Posterior vena cava (tissue), 2 donors: ENCODE results near the gene C1QTNF5. TPM values are rescaled to one million over a fixed set of nuclear protein-coding genes. Genes with fewer than 3 reads are reported as not detected.

Experiments
- DNase-seq: peaks from one replicate; pipeline ENCODE4 v3.0.0-alpha.2; 2020; ENCODE audit warnings: low spot score
- intact Hi-C, 2 donors: fragments of 100-400 bp; cut with DNase I; formaldehyde crosslinking; loops; one replicate each; pipeline versions ENCODE4 v1.14.1 to v1.14.2; 2022 to 2023
- total RNA-seq, 2 donors: library from RNA; stranded (reverse); fragmentation: NEBNext Ultra II Directional; extraction: Animal tissue kit (Norgen Biotek cat#: 25700); gene quantifications; one replicate each; pipeline ENCODE4 v1.2.1, GENCODE V29; 2021
- donor health status: DM: yes; HTN: yes; CAD: no.
- donor health status: DM: yes; HTN: yes; CAD: no.

C1QTNF5 gene
- total RNA-seq, 2 donors from 2014 or later = 57.7 to 63.0 TPM

DNA sequence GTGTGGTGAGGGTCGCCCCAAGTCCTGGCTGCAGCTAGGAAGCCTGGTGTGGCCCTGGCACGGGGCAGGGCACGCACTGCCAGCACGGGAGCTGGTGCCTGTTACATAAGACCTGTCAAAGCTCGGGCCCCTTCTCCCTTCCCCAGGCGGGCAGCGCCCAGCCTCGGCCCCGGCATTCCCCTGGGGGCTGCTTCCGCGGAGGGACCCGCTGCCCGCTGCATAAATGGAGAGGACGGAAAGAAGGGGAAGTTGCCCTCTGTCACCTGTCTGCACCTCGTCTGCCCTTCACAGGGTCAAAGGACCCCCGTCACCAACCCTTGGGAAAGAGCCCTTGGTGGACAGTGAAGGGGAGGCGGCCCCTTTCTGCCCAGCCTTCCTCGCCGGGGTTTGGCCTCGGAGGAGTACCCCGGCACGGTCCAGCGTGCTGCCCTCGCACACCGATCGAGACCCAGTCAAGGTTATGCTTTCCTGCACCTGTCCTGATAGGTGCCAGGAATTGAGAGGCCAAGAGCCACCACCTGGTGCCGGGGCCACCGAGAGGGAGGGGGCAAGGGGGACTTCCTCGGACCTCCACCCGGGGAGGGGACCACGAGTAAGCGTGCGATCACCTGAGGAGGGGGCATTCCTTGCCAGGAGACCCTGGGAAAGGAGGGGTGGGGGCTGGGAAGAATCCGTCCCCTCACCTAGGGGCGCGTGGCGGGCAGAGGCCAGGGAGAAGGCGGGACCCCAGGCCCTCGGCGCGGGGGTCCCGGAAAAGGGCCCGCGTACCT lies 22.6 kb upstream of the C1QTNF5 start:
- no peak for DNase-seq
- intact Hi-C loops = no loop called here

DNA sequence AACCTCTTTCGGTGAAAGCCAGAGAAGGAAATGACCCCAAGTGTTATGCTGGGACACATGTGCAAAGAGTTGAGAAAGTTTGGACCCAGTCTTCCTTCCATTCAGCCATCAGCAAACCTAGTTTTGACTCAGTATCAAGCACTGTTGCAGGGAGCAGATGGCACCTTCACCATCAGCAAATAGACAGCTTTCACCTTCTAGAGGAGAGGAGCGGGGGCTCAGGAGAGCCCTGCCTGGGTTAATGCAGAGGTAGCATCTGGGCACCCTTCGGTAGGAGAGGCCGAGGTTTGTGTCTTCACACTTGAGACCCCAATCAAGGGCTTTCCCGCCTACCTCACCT lies 22.0 kb upstream of the C1QTNF5 start:
- no peak for DNase-seq
- intact Hi-C loops = no loop called here

DNA sequence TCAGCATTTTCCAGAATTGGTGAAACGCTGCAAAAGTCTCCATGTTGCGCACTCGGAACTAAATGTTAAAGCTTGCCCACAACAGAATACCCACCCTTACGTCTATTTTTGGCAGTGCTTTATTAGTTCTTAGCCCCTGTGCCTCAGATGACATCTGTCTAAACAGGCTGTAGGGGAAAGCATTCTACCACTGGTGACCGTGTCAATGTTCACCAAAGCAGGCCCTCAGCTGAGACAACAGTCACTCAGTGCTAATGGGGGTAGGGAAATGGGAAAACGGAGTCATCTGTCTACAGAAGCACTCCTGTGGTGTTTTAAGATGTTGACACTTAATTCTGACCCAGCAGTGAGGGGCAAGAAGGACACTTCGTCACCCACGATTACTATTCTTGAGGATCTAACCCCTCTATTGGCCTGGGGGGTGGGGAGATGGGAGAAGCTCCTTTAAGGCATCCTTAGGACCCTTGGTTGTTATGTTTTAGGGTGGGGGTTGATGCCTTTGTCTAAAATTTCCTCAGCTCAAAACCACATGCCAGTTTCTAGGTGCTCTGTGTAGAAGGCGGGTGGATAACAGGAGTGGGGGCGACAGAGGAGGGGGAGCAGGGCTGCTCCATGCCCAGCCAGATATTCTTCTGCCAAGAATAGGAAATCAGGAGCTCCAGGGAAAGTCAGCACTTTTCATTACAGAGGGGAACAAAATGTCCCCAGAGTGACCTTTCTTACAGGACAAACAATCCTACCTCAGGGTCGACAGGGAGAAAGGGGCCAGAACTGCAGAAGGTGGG lies 21.4 kb upstream of the C1QTNF5 start:
- intact Hi-C loops = no loop called here

DNA sequence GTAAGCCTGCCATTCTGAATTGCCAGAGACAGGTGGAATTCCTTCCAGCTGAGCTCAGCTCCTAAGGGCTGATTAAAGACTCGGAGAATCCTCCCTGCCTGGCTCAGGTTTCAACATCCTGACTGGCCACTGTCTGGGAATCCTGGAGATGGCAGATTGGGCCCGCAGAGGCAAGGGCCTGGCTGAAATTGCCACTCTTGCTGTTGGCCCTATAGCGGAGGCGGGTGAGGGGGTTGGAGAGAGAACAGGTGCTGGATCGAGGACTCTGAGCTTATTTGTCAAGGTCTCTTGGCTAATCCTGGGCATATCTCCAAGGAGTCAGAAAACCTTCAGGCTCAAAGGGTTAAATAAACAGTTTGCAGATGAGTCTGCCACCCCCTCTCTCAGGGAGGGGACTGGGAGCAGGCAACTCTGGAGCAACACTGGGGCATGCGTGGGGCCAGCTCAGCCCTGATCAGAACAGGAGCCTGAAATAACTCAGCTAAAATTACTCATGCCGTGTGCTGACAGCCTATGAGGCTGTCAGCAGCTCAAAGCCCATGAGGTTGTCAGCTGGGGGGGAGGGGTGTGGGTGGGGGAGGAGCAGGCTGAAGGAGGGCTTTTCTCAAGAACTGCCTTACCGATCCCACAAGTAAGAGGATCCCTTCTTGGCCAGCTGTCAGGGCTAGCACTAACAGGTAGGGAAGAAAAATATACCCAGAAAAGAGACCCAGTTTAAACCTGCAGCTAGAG lies 20.5 kb upstream of the C1QTNF5 start:
- no peak for DNase-seq
- intact Hi-C loops = no loop called here

More for the DNA sequence above, 21.4 kb upstream of the C1QTNF5 start:
- DNase-seq = no peak

DNA sequence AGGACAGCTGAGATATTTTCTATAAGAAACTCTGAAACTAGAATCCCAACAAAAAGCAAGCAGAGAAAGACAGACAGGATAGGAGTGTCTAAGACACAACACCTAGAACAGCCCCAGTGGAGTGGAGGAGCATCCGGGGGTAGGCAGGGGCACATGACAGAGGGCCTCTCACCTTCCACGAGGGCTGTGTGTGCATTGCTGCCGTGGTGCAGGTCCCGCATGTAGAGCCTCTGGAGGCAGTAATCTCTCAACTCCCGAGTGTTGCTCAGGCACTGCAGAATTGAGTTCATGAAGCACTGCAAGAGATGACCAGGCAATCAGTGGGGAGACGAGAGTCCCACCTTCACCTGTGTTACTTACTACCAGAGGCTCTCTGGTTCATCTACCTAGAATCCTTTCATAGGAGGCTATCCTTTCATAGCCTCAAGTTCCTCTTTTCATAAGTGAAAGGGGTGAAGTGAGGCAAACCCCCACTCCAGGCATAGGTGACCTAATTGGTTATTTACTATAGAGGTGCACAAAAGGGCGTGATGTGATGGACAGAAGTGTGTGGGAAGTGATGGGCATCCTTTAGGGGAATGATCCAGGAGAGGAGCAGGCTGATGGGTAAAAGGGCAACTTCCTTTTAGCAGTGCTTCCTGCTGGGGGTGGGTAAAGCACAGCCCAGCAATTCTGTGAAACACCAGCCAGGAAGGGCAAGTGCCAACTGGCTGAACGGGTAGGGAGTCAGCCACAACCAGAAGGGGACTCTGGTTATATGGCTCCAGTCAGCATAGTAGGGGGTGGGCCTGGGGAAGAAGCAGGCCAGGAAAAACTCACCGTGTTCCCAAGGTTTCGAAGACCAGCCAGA lies 18.9 kb upstream of the C1QTNF5 start:
- intact Hi-C loops = no loop called here
- DNase-seq = no peak

DNA sequence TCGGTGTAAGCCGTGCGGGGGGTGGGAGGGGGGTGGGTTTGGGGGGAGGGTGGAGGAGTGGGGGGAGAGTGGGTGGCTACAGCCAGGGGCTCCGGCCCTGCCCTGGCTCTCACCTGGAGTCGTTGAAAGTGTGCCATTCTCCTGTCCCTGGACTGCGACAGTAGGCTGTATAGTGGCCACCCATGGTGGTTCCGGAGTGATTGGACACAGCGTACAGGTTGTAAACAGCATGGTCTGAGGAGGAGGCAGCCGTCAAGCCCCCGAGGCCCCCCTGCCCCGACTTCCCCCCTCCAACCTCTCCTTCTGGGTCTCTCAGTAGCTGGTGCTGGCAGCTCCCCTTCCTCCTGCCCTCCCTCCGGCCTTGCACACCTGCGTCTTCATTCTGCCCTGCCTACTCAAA lies 16.4 kb upstream of the C1QTNF5 start:
- intact Hi-C loops = loop anchor here in 1 of 2 donors (2.0 kb wide), 2 partner anchors 16 to 118 kb away; no protein-coding TSS in a partner anchor
- DNase-seq = no peak

DNA sequence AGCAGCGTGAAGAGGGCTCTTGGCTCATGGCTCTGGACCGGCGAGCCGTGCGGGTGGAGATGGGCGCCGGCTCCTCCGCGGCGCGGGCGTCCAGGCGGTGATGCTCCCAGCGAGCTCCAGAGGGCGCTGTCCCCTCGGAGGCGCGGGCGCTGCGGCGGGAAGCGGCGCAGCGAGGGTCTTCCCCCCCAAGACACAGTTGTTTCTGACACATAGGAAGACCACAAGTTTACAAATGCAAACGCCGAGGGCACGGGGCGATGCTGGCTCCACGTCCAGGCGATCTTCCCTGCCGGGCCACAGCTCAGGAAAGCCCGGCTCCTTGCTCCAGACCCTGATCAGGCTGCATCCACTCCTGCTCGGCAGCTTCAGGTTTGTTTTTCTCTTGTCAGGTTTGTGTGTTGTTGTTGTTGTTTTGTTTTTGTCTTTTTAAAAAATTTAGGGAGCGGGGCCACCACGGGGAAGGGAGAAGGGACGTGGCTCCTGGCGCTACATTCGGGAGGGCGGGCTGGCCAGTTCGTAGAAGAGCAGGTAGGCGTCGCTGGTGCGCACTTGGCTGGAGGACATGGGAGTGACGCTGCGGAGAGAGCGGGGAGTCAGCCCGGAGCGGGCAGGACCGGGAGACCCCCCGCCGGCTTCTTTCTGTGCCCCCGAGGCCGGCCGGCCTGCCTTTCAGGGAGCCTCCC lies 15.8 kb upstream of the C1QTNF5 start:
- DNase-seq = peak; percentile 96

DNA sequence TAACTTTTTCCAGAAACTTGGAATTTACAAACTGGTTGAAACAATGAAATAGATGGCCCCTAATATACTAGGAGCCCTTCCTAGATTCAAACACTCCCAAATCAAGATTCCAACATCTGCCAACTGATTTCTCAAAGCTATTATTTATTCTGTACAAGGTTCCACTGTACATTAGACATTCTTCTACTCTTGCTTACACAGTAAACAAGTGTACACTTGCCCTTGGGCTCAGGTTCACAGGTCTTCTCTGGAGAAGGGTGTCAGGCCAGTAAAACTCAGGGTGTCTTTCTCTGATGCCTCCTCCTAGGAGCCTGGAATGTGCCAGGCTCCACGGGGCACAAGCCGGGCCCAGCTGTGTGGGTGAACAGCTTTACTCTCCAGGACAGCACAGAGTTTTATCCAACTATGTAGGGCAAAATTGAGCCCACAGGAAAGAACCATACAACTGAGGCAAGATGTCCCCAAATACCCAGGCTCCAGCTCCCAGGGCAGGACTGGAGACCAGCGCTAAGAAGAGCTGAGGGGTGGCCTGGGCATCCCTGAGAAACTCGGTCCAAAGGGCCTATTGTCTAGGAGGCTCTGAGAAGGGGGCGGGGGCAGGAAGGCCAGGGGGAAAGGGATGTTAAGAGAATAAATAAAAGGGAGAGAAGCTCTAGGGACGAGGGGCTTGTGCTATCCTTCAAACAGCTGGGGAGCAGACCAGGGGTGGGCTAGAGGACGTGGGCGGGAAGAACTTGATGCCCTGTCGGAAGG lies 14.6 kb upstream of the C1QTNF5 start:
- DNase-seq = no peak
- intact Hi-C loops = no loop called here

More for the DNA sequence above, 15.8 kb upstream of the C1QTNF5 start:
- intact Hi-C loops = loop anchor here in 1 of 2 donors (2.0 kb wide), 2 partner anchors 16 to 118 kb away; no protein-coding TSS in a partner anchor

DNA sequence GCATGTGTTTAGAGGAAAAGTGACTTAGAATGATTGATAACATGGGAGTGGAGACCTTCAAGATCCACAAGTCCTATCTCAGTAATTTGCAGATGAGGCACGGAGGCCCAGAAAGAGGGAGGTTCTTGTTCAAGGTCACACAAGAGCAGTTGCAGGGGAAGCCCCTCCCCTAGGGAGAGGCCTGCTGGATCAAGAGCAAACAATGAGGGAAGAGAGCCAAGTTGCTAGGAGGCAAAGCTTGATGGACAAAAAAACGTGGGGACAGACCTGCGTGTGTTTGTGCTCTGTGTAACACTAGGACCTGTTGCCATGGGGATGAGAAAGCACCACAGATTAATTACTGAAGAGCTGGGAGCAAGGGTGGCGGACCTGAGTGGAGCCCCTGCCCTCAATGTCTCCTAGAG lies 12.2 kb upstream of the C1QTNF5 start:
- intact Hi-C loops = no loop called here
- DNase-seq = no peak

DNA sequence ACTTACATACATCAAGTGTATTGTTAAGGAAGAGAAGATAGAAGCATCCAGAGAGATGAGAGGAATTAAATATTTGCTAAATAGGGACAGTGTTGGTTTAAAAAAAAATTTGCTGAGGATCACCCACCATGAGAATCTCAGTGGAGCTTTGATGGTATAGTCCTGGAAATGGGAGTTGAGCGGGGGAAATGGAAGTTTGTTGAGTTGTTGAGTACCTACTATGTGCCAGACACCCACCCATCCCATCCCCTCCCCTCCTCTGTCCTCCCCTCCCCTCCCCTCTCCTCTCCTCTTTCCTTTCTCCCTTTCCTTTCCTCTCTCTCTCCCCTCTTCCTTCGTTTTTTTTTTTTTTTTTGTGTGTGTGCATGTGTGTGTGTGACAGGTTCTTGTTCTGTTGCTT lies 10.5 kb upstream of the C1QTNF5 start:
- intact Hi-C loops = no loop called here
- no peak for DNase-seq

DNA sequence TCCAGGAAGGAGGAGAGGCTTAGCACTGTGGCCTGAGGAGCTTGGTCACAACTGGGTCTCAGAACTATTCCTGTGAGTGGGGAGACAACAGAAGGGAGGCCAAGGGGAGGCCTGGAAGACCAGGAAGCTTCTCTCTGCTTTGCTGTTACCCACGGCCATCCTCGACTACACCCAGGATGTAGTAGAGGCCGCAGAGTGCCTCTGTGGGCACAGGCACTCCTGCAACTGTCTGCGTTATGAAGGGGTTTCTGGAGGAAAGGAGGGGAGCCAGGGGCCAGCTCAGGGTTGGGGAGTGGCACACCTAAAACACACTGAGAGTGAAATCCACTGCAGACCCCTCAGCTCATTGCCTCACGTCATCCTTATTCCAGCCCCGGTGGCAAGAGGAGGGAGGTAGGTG lies 9.6 kb upstream of the C1QTNF5 start:
- no peak for DNase-seq
- intact Hi-C loops = no loop called here

DNA sequence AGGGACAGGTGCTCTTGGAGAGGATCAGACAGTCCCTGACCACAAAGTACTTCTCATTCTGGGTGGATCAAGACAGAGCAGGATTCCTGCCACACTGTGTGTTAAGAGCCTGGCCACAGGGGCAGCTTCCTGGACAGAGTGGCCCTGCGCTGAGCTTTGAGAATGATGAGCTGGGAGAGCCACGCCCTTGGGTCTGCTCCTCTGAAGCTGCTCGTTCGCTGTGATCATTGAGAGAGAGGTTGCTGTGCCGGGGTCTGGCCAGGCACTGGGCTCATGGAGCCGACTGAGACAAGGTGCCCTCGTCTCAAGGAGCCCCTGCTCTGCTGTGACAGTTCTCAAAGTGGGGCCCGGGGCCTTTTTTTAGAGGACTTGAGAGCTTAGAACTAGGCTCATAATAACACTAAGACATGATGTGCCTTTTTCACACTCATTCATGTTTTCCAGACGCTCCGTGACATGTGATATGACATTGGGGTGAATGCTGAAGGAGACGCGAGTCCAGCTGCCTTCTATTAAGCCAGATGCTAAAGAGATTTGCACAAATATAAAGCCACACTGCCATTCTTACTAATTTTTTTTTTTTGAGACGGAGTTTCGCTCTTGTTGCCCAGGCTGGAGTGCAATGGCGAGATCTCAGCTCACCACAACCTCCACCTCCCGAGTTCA lies 7.4 kb upstream of the C1QTNF5 start:
- no peak for DNase-seq
- intact Hi-C loops = loop anchor here in 1 of 2 donors (10.0 kb wide), 1 partner anchor 127 kb away; no protein-coding TSS in a partner anchor

DNA sequence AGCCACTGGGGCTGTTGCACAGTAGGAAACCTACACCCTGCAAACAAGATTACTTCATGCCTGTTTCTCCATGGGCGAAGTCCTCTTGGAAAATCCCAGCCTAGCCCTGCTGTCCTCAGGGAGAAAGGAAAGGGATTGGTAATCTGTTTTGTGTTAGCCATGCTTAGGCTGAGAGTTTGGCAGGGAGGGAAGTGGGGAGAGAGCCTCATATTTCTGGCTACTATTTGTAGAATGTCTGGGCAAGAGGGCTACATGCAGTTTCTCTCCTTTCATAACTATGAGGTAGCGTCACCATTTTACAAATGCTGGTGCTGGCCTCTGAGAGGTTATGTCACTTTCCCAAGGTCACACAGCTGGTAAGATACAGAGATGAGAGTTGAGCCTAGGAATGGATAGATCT lies 6.6 kb upstream of the C1QTNF5 start:
- intact Hi-C loops = loop anchor here in 1 of 2 donors (10.0 kb wide), 1 partner anchor 128 kb away; no protein-coding TSS in a partner anchor
- no peak for DNase-seq

DNA sequence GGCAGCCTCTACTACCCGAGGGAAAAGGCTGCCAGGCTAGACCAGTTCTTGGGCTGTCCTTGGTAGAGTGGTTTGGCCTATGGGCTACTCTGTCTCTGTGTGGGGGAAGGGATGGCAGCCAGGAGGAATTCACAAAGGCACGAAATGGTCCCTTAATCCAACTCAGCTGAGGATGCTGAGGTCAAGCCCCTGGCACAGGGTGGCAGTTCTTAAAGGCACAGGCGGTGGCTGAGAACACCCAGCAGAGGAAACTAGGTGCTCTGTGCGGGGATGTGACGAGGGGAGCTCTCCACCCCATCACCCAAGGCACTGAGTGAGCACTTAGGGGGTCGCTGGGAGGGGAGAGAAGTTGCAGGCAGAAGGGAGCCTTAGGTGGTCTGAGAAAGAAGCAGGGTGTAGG lies 5.9 kb upstream of the C1QTNF5 start, which contains the start of gene MFRP:
TSS of gene MFRP (minus strand) at position 101 of the 400 bp plus-strand sequence. CDS start 192 bp downstream, outside the sequence.
- DNase-seq = no peak
- intact Hi-C loops = loop anchor here in 1 of 2 donors (10.0 kb wide), 1 partner anchor 128 kb away; no protein-coding TSS in a partner anchor

DNA sequence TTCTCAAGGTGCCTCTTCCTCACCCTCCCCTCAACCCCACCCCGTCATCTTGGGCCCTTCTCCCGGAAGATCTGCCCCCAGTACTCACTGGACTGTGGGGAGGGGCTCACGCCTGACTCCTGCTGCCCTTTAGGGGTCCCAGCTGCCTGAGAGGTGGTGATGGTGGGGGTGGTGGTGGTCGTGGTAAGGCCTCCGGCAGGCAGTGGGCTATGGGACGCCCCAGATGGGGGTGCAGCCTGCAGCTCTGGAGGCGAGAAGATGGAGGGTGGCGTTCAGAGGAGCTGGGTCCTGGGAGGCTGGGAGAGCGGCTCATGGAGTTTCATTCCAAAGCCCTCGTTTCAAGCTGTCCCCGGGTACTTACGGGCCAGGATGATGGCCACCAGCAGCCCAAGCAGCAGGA lies 5.0 kb upstream of the C1QTNF5 start:
- intact Hi-C loops = loop anchor here in 1 of 2 donors (10.0 kb wide), 1 partner anchor 129 kb away; no protein-coding TSS in a partner anchor
- no peak for DNase-seq

DNA sequence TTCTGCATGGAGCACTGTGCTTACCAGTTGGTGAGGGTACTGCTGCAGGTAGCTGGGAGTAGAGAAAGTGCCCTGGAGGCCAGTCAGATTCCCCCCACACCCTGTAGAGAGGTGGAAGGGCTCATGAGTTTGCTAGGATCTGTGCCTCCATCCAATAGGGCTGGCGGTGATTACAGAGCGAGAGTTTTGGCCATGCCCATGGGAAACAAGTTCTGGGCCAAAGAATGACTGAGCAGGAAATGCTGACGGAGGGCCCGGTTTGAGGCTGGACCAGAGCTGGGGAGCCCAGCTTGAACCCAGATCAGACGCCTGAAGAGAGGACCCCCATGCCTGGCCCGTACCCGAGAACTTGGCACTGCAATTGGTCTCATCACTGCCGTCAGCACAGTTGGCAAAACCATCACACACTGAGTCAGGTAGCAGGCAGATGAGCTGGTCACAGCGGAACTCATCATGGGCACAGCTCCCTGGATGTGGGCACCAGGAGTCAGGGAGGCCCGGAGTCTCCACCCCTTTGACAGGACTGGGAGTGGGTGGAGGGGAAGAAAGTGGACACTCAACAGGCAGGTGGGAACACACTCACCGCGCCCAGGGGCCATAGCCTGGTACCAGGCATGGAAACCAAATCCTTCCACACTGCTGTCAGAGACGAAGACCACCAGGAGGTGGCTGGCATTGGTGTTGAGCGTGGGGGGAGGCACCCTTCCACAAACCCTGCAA lies 3.8 kb upstream of the C1QTNF5 start:
- no peak for DNase-seq
- intact Hi-C loops = loop anchor here in 1 of 2 donors (10.0 kb wide), 1 partner anchor 130 kb away; no protein-coding TSS in a partner anchor
